ENCODE measurements around the gene RWDD4. TPM values are rescaled to one million over a fixed set of nuclear protein-coding genes. Genes with fewer than 3 reads are reported as not detected.

Gene RWDD4
- total RNA-seq, 2 donors from 2014 or later, result 14.2 to 16.7 TPM

Other genes starting within 250 kb of the RWDD4 start
- 10 to 100 TPM; 22.1 to 34.1 TPM for gene CDKN2AIP, start 214.5 kb downstream of the RWDD4 start, total RNA-seq
- 10 to 100 TPM; 18.8 to 21.3 TPM for gene ING2, start 154.1 kb downstream of the RWDD4 start, total RNA-seq
- gene TRAPPC11, start 108 bp upstream of the RWDD4 start, total RNA-seq, result 10 to 100 TPM; 31.5 to 37.2 TPM
- gene STOX2, start 246.1 kb upstream of the RWDD4 start, total RNA-seq, result not detected

All from activated naive CD4-positive, alpha-beta T cell treated with anti-CD3 and anti-CD28 coated beads, Interleukin-2, amount 50 U/mL, for 72 hours (primary cell).